H1 (cell line): ENCODE results near the gene WFDC1. TPM values are rescaled to one million over a fixed set of nuclear protein-coding genes. Genes with fewer than 3 reads are reported as not detected.

Experiments
- CTCF ChIA-PET: fragments of 300-600 bp; sonication (Branson Sonifier 250); formaldehyde crosslinking; loops from one replicate; lab custom pipeline; 2021; ENCODE audit not compliant: partially characterized antibody; lab: Charles Lee
- POLR2A ChIA-PET: fragments of 300-600 bp; sonication (Branson Sonifier 250); formaldehyde crosslinking; loops from one replicate; lab custom pipeline; 2021; ENCODE audit warnings: inconsistent platforms; ENCODE audit not compliant: partially characterized antibody; lab: Charles Lee
- DNase-seq, 2 experiments: peaks; one replicate each; pipeline versions ENCODE4 v3.0.0 to v3.0.0-alpha.2; 2010 to 2022; ENCODE audit warnings: low spot score in 2 of 2, low read depth in 1 of 2, mixed read lengths in 1 of 2
- FAIRE-seq: peaks from 2 replicates; lab custom pipeline; 2011; peaks lifted over from hg19 to GRCh38; lab: Jason Lieb, UNC
- H2AFZ ChIP-seq: 2 replicates; pipeline ENCODE4 v1.8.1; 2012; ENCODE audit warnings: low read length, inconsistent platforms
- H2AK5ac ChIP-seq: 2 replicates; pipeline ENCODE4 v1.6.1; 2013; ENCODE audit warnings: low read depth, low read length
- H2BK120ac ChIP-seq: replicated peaks from 2 replicates; pipeline ENCODE3; 2013; ENCODE audit warnings: low read depth, low read length, inconsistent platforms
- H2BK12ac ChIP-seq: 2 replicates; pipeline ENCODE4 v1.6.1; 2013; ENCODE audit warnings: low read depth, low read length
- H2BK15ac ChIP-seq: 2 replicates; pipeline ENCODE4 v1.6.1; 2013; ENCODE audit warnings: low read length
- H2BK20ac ChIP-seq: 2 replicates; pipeline ENCODE4 v1.6.1; 2013; ENCODE audit warnings: low read length
- H2BK5ac ChIP-seq: 2 replicates; pipeline ENCODE4 v1.6.1; 2013; ENCODE audit warnings: low read depth, low read length
- H3K14ac ChIP-seq: 2 replicates; pipeline ENCODE4 v1.6.1; 2013; ENCODE audit warnings: inconsistent platforms; ENCODE audit not compliant: insufficient read length
- H3K18ac ChIP-seq: 2 replicates; pipeline ENCODE4 v1.6.1; 2013; ENCODE audit warnings: low read length; ENCODE audit errors: extremely low read depth
- H3K23ac ChIP-seq: 2 replicates; pipeline ENCODE4 v1.6.1; 2013; ENCODE audit warnings: inconsistent platforms; ENCODE audit not compliant: insufficient read length
- H3K23me2 ChIP-seq: 2 replicates; pipeline ENCODE4 v1.6.1; 2013; ENCODE audit warnings: low read depth, low read length
- H3K27ac ChIP-seq: 2 replicates; pipeline ENCODE4 v1.6.1; 2011; ENCODE audit warnings: low read depth, low read length, inconsistent platforms
- H3K27me3 ChIP-seq, 4 experiments: replicated peaks in 1 of 4; 1 replicate in 1 of 4; 2 replicates in 3 of 4; pipeline versions ENCODE4 v1.6.1 to v1.8.1; 2011 to 2013; ENCODE audit warnings: low read length in 3 of 4, mild to moderate bottlenecking in 3 of 4, inconsistent platforms in 2 of 4, mixed read lengths in 2 of 4, moderate library complexity in 1 of 4; ENCODE audit not compliant: control insufficient read depth in 3 of 4, insufficient read depth in 3 of 4; ENCODE audit errors: extremely low read depth in 1 of 4
- H3K36me3 ChIP-seq, 4 experiments: 2 replicates each; pipeline versions ENCODE4 v1.6.1 to v1.8.1; 2011 to 2013; ENCODE audit warnings: mild to moderate bottlenecking in 4 of 4, low read length in 3 of 4, moderate library complexity in 2 of 4, control low read depth in 1 of 4, inconsistent platforms in 1 of 4; ENCODE audit not compliant: insufficient read depth in 4 of 4, control insufficient read depth in 2 of 4
- H3K4ac ChIP-seq: replicated peaks from 2 replicates; pipeline ENCODE3; 2013; ENCODE audit warnings: low read length, low read depth, mixed read lengths, inconsistent platforms; ENCODE audit not compliant: insufficient read length
- H3K4me1 ChIP-seq, 4 experiments: replicated peaks in 1 of 4; 1 replicate in 1 of 4; 2 replicates in 3 of 4; pipeline versions ENCODE4 v1.6.1 to v1.8.1; 2011 to 2013; ENCODE audit warnings: low read length in 3 of 4, inconsistent platforms in 2 of 4, mixed read lengths in 1 of 4; ENCODE audit not compliant: insufficient read depth in 4 of 4, control insufficient read depth in 3 of 4
- H3K4me2 ChIP-seq, 2 experiments: 2 replicates each; pipeline versions ENCODE4 v1.6.1 to v1.8.1; 2011 to 2013; ENCODE audit warnings: low read depth in 2 of 2, low read length in 2 of 2, control low read depth in 1 of 2, inconsistent platforms in 1 of 2, mild to moderate bottlenecking in 1 of 2; ENCODE audit not compliant: insufficient read depth in 1 of 2
- H3K4me3 ChIP-seq, 4 experiments: fragments of 200-600, 300-600 bp in 1 of 4; sonication (generic), shearing (Covaris generic), sonication (Bioruptor Twin) in 1 of 4; 2 replicates each; pipeline versions ENCODE4 v1.5.1 to v1.8.1; 2011 to 2016; ENCODE audit warnings: low read length in 4 of 4, low read depth in 3 of 4, control low read depth in 2 of 4, inconsistent platforms in 2 of 4, mild to moderate bottlenecking in 2 of 4, mixed read lengths in 1 of 4, moderate library complexity in 1 of 4; ENCODE audit not compliant: insufficient read depth in 2 of 4; ENCODE audit errors: extremely low read depth in 1 of 4
- H3K56ac ChIP-seq: replicated peaks from 2 replicates; pipeline ENCODE3; 2013; ENCODE audit warnings: low read depth, mild to moderate bottlenecking, mixed read lengths, low read length, inconsistent platforms; ENCODE audit not compliant: insufficient read length
- H3K79me1 ChIP-seq: 2 replicates; pipeline ENCODE4 v1.6.1; 2013; ENCODE audit warnings: low read depth, low read length, control low read depth
- H3K79me2 ChIP-seq, 2 experiments: 2 replicates each; pipeline versions ENCODE4 v1.6.1 to v1.8.1; 2012 to 2013; ENCODE audit warnings: low read length in 2 of 2, mild to moderate bottlenecking in 2 of 2, inconsistent platforms in 1 of 2; ENCODE audit not compliant: insufficient read depth in 2 of 2, control insufficient read depth in 1 of 2
- H3K9ac ChIP-seq, 4 experiments: replicated peaks in 1 of 4; 1 replicate in 1 of 4; 2 replicates in 3 of 4; pipeline versions ENCODE4 v1.6.1 to v1.8.1; 2011 to 2013; ENCODE audit warnings: low read depth in 3 of 4, low read length in 3 of 4, control low read depth in 2 of 4, mild to moderate bottlenecking in 2 of 4, moderate library complexity in 2 of 4, inconsistent platforms in 1 of 4; ENCODE audit errors: extremely low read depth in 1 of 4
- H3K9me3 ChIP-seq, 2 experiments: 2 replicates each; pipeline versions ENCODE4 v1.6.1 to v1.8.1; 2012 to 2013; ENCODE audit warnings: mild to moderate bottlenecking in 2 of 2, moderate library complexity in 2 of 2, control low read depth in 1 of 2, inconsistent platforms in 1 of 2, low read depth in 1 of 2, low read length in 1 of 2, mixed read lengths in 1 of 2; ENCODE audit not compliant: insufficient read depth in 2 of 2
- H4K20me1 ChIP-seq, 2 experiments: replicated peaks in 1 of 2; 2 replicates each; pipeline versions ENCODE3 to v1.8.1; 2011 to 2013; ENCODE audit warnings: inconsistent platforms in 2 of 2, low read length in 2 of 2, mild to moderate bottlenecking in 1 of 2; ENCODE audit not compliant: insufficient read depth in 2 of 2, control insufficient read depth in 1 of 2
- H4K5ac ChIP-seq: 2 replicates; pipeline ENCODE4 v1.6.1; 2013; ENCODE audit warnings: low read length, low read depth, mixed read lengths, inconsistent platforms; ENCODE audit not compliant: insufficient read length
- H4K8ac ChIP-seq: 2 replicates; pipeline ENCODE4 v1.8.0; 2013; ENCODE audit warnings: mild to moderate bottlenecking, moderate library complexity, low read length, inconsistent platforms; ENCODE audit not compliant: insufficient read depth; ENCODE audit errors: extremely low read depth
- H4K91ac ChIP-seq: replicated peaks from 2 replicates; pipeline ENCODE3; 2013; ENCODE audit warnings: low read length, mixed read lengths, inconsistent platforms; ENCODE audit not compliant: insufficient read length
- GTF2F1 ChIP-seq: IDR thresholded peaks from 2 replicates; pipeline ENCODE4 v1.6.1; 2012; ENCODE audit warnings: low read depth, low read length, improper control_type of control experiment, borderline replicate concordance
- NANOG ChIP-seq: IDR thresholded peaks from 2 replicates; pipeline ENCODE4 v1.6.1; 2011; ENCODE audit warnings: low read length, low read depth, mild to moderate bottlenecking, inconsistent platforms; ENCODE audit not compliant: insufficient read depth, poor library complexity, severe bottlenecking
- RFX5 ChIP-seq: IDR thresholded peaks from 2 replicates; pipeline ENCODE4 v1.6.1; 2011; ENCODE audit warnings: low read depth, low read length, improper control_type of control experiment, borderline replicate concordance
- TBP ChIP-seq: IDR thresholded peaks from 2 replicates; pipeline ENCODE4 v1.6.1; 2011; ENCODE audit warnings: low read depth, low read length, improper control_type of control experiment
- WGBS, 2 experiments: shearing (Covaris generic) in 1 of 2; methylation state at CpG; one replicate each; pipeline versions ENCODE4 v1.1.6 to v1.1.7; 2013 to 2015; ENCODE audit warnings: low lambda C conversion rate in 2 of 2, mixed read lengths in 2 of 2, inconsistent platforms in 1 of 2, low coverage in 1 of 2, missing lambda C conversion rate in 1 of 2; ENCODE audit not compliant: insufficient replicate concordance in 2 of 2, insufficient coverage in 1 of 2, insufficient read length in 1 of 2; ENCODE audit errors: extremely low coverage in 1 of 2, missing lambda C conversion rate in 1 of 2; 5-methylcytosine and 5-hydroxymethylcytosine counted together
- polyA plus RNA-seq, 7 experiments: library from polyadenylated mRNA; depleted of rRNA in 3 of 7; stranded (reverse) in 5 of 7; unstranded in 2 of 7; fragments of >200 nt in 5 of 7; fragments of 200-250 nt in 2 of 7; gene quantifications; 1 replicate in 5 of 7; 2 replicates in 1 of 7; 4 replicates in 1 of 7; pipeline versions ENCODE4 v1.2.1 to v1.2.3, GENCODE V29; 2011 to 2013; ENCODE audit warnings: missing spikeins in 2 of 7, mixed read lengths in 2 of 7
- total RNA-seq: library from RNA; stranded (reverse); fragmentation: NEBNext Ultra II Directional; extraction: Animal tissue kit (Norgen Biotek cat#: 25700); gene quantifications from 2 replicates; pipeline ENCODE4 v1.2.1, GENCODE V29; 2021
- TF ChIP-seq, protein P1 (sequence below): IDR thresholded peaks from 2 replicates; pipeline ENCODE4 v1.6.1; 2012; ENCODE audit warnings: inconsistent platforms

Gene WFDC1
- total and polyA plus RNA-seq, 2 of the 8 experiments (the other 6 are each of a cell fraction or from before 2014, with no cell fraction given): 0.70 to 1.1 TPM

DNA sequence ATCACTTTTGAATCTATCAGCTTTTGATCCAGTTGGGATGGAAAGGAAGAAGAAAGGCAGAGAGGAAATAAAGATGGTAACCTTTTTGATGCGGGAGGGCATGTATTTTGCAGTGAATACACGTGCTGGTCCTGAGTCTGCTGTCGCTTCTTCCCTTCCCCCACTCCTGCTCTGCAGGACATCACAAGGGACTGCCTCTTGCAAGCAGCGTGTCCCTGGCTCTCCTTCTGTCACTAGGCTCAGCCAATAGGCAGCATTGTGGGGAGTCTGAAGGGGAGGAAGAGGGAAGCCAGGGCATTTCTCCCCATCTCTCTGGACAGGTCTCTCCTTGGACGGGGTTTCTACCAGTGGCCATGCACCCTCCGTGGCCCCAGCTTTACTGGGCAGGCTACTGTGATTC, 15.7 kb upstream of the WFDC1 start:
- Histone ChIP-seq H3K9me3 (no peaks in the 10 kb centered on the region), H3K27ac (no peak overlapping the region), H4K91ac (no peak overlapping the region), H2AK5ac (no peak overlapping the region), H3K4me3 (no peak overlapping the region), H3K4me2 (peak overlapping the region in 1 of 2 experiments; percentile 30; a peak in 3 of 4 replicates), H3K4me1 (peaks cover 5 to 16% (median 10%) of the 10 kb centered on the region in 4 experiments), H3K23ac (no peak overlapping the region), H4K5ac (no peak overlapping the region), H3K36me3 (no peaks in the 10 kb centered on the region), H3K4ac (no peak overlapping the region), H3K9ac (no peak overlapping the region), H3K79me1 (no peaks in the 10 kb centered on the region), H3K79me2 (no peaks in the 10 kb centered on the region), H3K23me2 (no peaks in the 10 kb centered on the region), H3K27me3 (no peaks in the 10 kb centered on the region; a peak in 2 of 7 replicates), H2BK20ac (peak overlapping the region; percentile 80), H3K18ac (peak overlapping the region; percentile 85; the same call in 1 of the 2 replicates), H3K14ac (no peak overlapping the region), H4K20me1 (no peaks in the 10 kb centered on the region), H4K8ac (no peak overlapping the region), H2BK5ac (peak overlapping the region; percentile 4; the same call in 1 of the 2 replicates), H2AFZ (peak overlapping the region; percentile 78; the same call in 1 of the 2 replicates), H3K56ac (no peak overlapping the region), H2BK15ac (0 out of 2 replicates have a peak overlapping the region, but pooled peaks have one; percentile 81), H2BK12ac (peak overlapping the region; percentile 2; the same call in 1 of the 2 replicates), H2BK120ac (no peak overlapping the region)
- FAIRE-seq (no peak), DNase-seq (no peak)
- TF ChIP-seq, protein P1, sequence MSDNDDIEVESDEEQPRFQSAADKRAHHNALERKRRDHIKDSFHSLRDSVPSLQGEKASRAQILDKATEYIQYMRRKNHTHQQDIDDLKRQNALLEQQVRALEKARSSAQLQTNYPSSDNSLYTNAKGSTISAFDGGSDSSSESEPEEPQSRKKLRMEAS: peak; percentile 86
- TF ChIP-seq NANOG: no peak
- TF ChIP-seq RFX5: no peak
- no peak for TF ChIP-seq GTF2F1
- 0 out of 2 replicates have a peak, but pooled peaks have one; percentile 14 for TF ChIP-seq TBP
- 8% methylated on average over 5 of the region's 6 CpGs; no CpG with 5 or more reads in 1 of the 2 experiments for WGBS, 2 experiments
- ChIA-PET POLR2A (interaction anchor here (1.3 kb wide), 1 partner anchor 90 kb away, joined by 3 read pairs; the partner anchor contains the start of gene ATP2C2), CTCF (interaction anchor here (1.2 to 12.7 kb wide), 13 partner anchors 15 to 208 kb away, joined by 3 to 212 read pairs (median 7); partner anchors contain the start of gene ATP2C2)
